ENCODE measurements around the gene OTOP3. TPM values are rescaled to one million over a fixed set of nuclear protein-coding genes. Genes with fewer than 3 reads are reported as not detected.

The OTOP3 gene
- polyA plus RNA-seq, 1 donor from 2014 or later = not detected

DNA sequence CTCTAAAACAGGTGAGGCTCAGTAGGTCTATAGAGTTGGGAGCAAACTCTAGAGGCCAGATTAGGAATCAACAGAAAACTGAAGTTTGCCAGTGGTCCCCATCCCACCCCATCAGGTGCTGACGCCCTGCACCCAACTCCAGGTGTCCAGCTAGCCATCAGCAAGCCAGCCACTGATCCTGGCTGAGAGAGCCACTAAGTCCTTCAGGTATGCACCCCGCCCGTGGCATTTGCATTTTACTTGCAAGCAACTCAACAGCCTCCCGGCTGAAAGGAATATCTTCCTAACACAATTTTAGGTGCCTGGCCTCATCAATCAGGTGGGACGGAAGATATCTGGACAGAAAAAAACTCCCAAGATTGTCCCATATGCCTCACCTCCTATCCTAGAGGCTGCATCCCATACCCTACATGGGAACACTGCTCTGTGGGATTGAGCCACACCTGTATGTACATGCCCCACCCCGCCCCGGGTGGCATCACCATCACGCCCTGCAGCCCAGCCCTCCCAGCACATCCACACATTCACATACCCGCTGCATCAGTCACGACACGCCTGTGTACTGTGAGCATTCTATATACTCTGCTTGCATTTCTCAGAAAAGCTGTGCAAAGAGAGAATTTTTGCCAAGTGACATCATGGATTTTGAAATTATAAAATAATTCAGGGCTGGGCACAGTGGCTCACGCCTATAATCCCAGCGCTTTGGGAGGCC is 8.3 kb downstream of the OTOP3 start:
- Mint-ChIP-seq H3K27ac (no peak overlapping the region), H3K4me1 (peaks cover 0 to 1% (median 0%) of the 10 kb centered on the region in 3 donors), H3K9me3 (no peaks in the 10 kb centered on the region), H3K27me3 (peaks cover 13% of the 10 kb centered on the region), H3K36me3 (peaks cover 1% of the 10 kb centered on the region), H3K4me3 (no peak overlapping the region)

DNA sequence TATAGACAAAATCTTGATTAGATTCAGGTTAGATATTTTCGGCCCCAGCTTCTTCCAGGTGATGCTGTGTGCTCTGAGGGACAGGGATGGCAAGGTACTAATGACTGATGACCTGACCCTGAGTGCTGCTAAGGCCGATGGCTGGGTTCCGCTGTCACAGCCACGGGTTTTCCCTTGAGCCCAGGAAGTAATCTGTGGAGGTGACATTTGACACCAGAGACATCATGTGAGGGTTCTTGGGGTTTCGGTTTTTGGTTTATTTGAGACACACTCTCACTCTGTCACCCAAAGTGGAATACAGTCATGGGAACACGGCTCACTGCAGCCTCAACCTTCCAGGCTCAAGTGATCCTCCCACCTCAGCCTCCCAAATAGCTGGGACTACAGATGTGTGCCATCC is 9.8 kb downstream of the OTOP3 start:
- Mint-ChIP-seq H3K36me3 (peaks cover 1% of the 10 kb centered on the region), H3K9me3 (no peaks in the 10 kb centered on the region), H3K4me3 (no peak overlapping the region), H3K4me1 (peaks cover 0 to 1% (median 0%) of the 10 kb centered on the region in 3 donors), H3K27ac (no peak overlapping the region), H3K27me3 (peaks cover 10% of the 10 kb centered on the region)

DNA sequence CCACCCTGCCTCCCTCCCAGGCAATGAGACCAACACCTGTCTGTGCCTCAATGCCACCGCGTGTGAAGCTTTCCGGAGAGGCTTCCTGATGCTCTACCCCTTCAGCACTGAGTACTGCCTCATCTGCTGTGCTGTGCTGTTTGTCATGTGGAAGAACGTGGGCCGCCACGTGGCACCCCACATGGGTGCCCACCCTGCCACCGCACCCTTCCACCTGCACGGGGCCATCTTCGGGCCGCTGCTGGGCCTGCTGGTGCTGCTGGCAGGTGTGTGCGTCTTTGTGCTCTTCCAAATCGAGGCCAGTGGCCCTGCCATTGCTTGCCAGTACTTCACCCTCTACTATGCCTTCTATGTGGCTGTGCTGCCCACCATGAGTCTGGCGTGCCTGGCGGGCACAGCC is 10.9 kb downstream of the OTOP3 start:
- Mint-ChIP-seq H3K4me3 (no peak overlapping the region), H3K36me3 (peaks cover 1% of the 10 kb centered on the region), H3K9me3 (no peaks in the 10 kb centered on the region), H3K4me1 (peaks cover 0 to 1% (median 0%) of the 10 kb centered on the region in 3 donors), H3K27me3 (peaks cover 4% of the 10 kb centered on the region), H3K27ac (no peak overlapping the region)

DNA sequence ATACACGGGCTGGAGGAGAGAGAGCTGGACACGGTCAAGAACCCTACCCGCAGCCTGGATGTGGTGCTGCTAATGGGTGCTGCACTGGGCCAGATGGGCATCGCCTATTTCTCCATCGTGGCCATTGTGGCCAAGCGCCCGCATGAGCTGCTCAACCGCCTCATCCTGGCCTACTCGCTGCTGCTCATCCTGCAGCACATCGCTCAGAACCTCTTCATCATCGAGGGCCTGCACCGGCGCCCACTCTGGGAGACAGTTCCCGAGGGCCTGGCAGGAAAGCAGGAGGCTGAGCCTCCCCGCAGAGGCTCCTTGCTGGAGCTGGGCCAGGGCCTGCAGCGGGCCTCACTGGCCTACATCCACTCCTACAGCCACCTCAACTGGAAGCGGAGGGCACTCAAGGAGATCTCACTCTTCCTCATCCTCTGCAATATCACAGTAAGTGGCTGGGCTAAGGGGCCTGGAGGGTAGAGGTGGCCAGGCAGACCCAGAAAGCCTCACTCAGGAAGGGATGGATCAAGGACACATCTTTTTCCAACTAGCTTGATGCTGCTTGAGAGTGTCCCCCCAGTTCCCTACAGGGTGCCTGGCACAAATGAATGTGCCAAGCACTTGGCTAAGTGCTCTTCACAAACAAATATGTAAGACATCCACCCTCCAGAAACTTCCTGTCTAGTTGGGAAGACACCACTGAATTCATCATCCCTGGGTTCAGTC is 11.5 kb downstream of the OTOP3 start:
- no peaks in the 10 kb centered on the region for H3K36me3 Mint-ChIP-seq
- peaks cover 0 to 1% (median 0%) of the 10 kb centered on the region in 3 donors for H3K4me1 Mint-ChIP-seq
- H3K4me3 Mint-ChIP-seq = no peak overlapping the region
- no peaks in the 10 kb centered on the region for H3K9me3 Mint-ChIP-seq
- H3K27ac Mint-ChIP-seq = no peak overlapping the region
- peaks cover 3% of the 10 kb centered on the region for H3K27me3 Mint-ChIP-seq

DNA sequence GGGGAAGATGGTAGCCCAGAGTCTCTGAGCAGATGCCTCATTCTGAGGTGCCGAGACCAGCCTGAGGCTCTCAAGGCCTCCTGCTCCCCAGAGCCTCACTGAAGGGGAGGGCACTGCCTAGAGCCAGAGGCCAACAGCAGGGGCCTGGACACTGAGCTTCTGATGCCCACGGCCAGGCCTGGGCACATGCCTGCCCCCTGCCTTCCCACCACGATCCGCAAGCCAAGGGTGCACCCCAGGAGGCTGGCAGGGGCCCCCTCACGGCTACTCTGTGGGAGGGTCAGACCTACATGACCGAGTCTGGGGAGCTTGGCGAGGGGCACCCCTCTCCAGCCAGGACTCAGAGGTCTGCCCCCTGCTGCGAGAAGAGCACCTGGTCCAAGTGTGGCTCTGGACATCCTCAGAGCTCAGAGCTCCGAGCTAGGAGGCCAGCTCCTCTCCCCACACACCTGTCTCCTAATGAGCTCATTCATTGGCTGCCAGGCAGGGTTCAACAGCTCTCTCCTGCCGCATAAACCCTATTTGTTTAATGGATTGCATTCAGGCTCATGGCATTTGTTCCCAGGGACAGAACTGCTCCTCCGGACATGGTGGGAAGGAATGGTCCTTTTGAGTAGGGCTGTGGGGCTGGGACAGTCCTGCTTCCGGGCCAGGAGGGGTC is 13.9 kb downstream of the OTOP3 start:
- no peak overlapping the region for H3K4me3 Mint-ChIP-seq
- no peaks in the 10 kb centered on the region for H3K36me3 Mint-ChIP-seq
- peaks cover 3% of the 10 kb centered on the region for H3K27me3 Mint-ChIP-seq
- no peaks in the 10 kb centered on the region for H3K4me1 Mint-ChIP-seq
- no peaks in the 10 kb centered on the region for H3K9me3 Mint-ChIP-seq
- H3K27ac Mint-ChIP-seq = no peak overlapping the region

DNA sequence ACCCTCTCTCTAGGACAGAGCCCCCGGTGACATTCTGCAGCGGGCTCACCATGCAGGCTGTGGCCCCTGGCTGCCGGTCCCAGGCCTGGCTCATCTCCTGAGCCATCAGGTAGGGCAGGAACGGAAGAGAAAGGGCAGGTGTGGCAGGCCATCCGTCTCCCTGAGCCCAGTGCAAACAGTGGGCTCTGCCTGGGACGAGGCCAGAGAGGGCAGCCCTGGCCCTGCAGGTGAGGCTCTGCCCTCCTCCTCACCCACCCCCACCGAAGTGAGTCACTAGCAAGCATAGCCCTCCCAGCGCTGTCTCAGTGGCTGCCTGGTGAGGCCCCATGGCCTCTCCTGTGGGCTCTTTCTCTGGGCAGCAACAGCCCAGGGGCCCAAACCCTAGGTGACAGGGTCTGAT is 14.5 kb downstream of the OTOP3 start:
- no peaks in the 10 kb centered on the region for H3K36me3 Mint-ChIP-seq
- H3K27ac Mint-ChIP-seq = no peak overlapping the region
- H3K9me3 Mint-ChIP-seq = no peaks in the 10 kb centered on the region
- H3K27me3 Mint-ChIP-seq = peaks cover 3% of the 10 kb centered on the region
- H3K4me3 Mint-ChIP-seq = no peak overlapping the region
- no peaks in the 10 kb centered on the region for H3K4me1 Mint-ChIP-seq

DNA sequence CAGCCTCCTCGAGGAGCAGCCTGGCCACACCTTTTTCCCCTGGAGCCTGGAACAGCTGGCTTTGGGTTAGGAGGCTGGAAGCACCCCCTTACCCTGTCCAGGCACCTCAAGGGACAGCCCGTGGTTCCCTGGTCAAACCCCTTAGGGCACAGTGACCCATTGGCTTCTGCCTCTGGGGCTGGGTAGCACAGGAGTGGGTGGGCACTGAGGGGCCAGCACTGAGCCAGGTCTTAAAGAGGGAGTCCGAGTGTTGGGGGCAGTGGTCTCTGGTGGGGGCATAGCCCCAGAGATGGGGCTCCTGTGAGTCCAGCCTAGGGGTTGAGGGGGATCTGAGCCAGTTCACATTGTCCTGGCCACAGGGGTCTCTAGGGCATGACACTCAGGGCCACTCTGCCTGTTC is 15.4 kb downstream of the OTOP3 start:
- no peaks in the 10 kb centered on the region for H3K36me3 Mint-ChIP-seq
- H3K27ac Mint-ChIP-seq = no peak overlapping the region
- H3K9me3 Mint-ChIP-seq = no peaks in the 10 kb centered on the region
- H3K4me1 Mint-ChIP-seq = no peaks in the 10 kb centered on the region
- H3K4me3 Mint-ChIP-seq = no peak overlapping the region
- H3K27me3 Mint-ChIP-seq = peaks cover 4% of the 10 kb centered on the region

DNA sequence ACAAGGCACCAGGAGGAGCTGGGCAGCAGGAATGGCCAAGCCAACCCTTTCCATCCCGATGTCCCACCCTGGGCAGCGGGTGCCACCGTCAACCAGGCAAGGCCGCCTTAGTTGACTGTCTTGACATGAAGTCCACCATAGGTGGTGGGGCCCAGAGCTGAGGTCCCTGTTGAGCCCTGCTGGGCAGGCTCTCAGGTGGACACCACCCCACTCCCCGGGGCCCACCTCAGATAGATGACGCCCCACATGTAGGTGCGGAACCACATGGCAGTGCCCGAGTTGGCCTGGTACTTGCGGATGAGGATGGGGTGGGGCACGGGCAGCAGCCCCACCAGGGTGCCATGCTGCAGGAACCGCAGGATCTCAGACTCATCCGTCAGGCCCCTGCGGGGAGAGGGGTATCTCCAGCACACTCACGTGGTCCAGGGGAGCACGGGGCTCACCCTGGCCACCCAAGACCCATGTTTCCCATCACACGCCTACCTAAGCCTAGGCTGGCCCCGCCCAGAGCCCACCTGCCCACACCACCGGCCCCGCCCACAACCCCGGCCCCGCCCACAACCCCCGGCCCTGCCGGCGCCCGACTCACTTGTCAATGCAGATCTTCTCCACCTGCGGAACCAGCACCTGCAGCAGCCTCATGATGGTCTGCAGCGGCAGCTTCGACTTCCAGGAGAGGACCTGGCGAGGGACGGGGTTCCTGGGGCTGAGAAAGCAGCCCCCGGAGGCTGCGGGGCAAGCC is 16.2 kb downstream of the OTOP3 start:
- H3K9me3 Mint-ChIP-seq = no peaks in the 10 kb centered on the region
- H3K36me3 Mint-ChIP-seq = no peaks in the 10 kb centered on the region
- H3K27me3 Mint-ChIP-seq = peaks cover 4% of the 10 kb centered on the region
- H3K4me1 Mint-ChIP-seq = no peaks in the 10 kb centered on the region
- no peak overlapping the region for H3K27ac Mint-ChIP-seq
- H3K4me3 Mint-ChIP-seq = no peak overlapping the region

DNA sequence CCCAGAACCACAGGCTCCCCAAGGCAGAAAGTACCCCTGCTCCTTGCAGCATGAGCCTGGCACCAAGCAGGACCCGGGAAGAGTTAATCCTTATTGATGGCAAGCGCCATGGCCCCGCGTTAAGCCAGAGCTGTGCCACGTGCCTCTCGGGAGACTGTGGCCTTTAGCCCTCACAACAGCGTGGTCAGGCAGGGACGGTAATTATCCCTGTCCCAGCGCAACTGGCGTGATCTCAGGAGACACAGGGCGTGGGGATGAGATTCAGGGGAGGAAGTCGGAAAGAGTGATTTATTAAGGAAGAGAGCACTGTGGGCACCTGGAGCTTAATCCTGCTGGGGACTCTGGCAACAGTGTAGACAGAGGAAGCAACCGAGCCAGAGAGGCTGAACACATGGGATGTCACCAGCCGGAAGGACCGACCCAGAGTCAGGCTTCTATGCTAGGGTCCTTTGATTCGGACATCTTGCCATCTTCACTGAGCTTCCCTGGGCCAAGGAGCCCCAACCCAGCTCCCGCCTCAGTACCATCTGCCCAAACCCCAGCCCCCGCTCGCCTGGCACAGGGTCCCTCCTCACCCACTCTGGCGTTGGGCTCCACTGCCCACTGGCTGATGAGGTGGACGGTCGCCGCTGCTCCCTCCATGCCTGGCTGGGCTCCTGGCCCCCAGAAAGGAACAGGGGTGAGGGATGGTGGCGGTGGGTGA is 16.9 kb downstream of the OTOP3 start:
- H3K36me3 Mint-ChIP-seq = no peaks in the 10 kb centered on the region
- H3K4me3 Mint-ChIP-seq = no peak overlapping the region
- H3K4me1 Mint-ChIP-seq = no peaks in the 10 kb centered on the region
- H3K27me3 Mint-ChIP-seq = peaks cover 4% of the 10 kb centered on the region
- no peaks in the 10 kb centered on the region for H3K9me3 Mint-ChIP-seq
- H3K27ac Mint-ChIP-seq = no peak overlapping the region

DNA sequence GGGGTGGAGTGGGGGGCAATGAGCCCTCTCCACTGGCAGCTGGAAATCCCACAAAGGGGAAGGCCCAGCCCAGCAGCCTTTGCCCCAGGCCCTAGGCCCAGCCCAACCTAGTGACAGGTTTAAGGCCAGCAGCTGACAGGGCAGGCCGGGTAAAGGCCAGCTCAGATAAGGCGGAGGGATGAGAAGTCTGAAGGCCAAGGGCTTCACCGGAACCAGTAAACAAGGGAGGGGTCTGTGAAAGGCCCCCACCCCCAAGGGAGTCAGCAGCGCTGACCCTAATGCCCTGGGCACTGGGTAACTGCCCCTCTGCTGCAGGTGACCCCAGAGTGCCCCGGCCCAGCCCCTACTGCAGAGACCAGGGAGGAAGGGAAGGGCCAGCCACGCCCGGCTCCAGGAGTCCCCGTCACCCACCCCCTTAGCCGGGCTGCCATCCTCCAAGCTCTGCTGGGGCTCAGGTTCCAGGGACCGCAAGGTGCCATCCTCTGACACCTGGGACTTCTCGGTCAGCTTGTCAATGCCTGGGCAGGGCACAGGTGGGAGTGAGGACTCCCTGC is 17.5 kb downstream of the OTOP3 start:
- Mint-ChIP-seq H3K4me3 (no peak overlapping the region), H3K9me3 (no peaks in the 10 kb centered on the region), H3K27me3 (peaks cover 6% of the 10 kb centered on the region), H3K27ac (no peak overlapping the region), H3K36me3 (no peaks in the 10 kb centered on the region), H3K4me1 (peaks cover 0 to 2% (median 0%) of the 10 kb centered on the region in 3 donors)

DNA sequence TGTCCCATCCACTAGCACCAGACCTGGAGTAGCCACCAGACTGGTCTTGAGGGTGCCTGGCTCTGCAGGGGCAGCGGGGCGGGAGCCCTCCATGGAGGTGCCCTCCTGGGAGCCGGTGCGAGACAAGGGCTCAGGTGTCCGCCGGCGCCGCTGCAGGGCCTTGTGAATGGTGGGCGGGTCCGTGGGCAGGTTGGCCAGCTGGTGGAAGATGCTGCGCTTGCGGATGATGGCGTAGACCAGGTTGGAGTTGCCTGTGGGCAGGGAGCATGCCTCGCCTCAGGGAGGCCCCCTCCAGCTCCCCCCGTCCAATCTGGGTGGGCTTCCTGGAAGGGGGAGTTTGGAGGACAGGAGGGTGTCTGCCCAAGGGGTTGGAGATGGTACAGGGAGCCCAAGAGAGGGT is 18.4 kb downstream of the OTOP3 start:
- Mint-ChIP-seq H3K4me3 (no peak overlapping the region), H3K4me1 (peaks cover 0 to 2% (median 0%) of the 10 kb centered on the region in 3 donors), H3K27ac (no peak overlapping the region), H3K36me3 (no peaks in the 10 kb centered on the region), H3K27me3 (peaks cover 6% of the 10 kb centered on the region), H3K9me3 (no peaks in the 10 kb centered on the region)

DNA sequence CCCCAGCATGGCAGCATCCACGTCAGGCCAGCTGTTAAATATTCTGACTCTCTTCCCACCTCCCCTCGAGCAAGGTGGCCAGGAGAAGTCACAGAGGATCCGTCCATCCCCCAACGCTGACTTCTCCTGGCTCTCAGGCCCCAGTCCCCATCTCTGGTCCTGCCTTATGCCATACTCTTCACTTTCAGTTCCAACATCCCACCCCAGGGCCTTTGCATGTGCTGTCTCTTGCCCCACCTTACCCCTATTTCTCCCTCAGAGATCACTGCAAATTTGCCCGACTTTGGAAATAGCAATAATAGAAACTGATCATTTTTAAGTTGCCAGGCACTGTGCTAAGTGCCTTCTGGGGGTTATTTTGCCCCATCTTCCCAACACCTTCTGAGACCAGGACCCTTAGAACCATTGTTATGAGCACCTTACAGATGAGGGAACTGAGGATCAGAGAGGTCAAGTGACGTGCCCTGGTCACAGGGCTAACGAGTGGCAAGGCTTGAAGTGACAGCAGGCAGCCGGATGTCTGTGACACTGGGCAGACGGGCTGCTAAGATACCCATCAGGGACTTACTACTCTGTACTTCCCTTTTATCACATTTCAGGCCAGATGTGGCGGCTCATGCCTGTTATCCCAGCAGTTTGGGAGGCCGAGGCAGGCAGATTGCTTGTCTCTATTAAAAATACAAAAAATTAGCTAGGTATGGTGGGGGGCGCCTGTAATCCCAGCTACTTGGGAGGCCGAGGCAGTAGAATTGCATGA is 19.1 kb downstream of the OTOP3 start:
- Mint-ChIP-seq H3K4me3 (no peak overlapping the region), H3K4me1 (peaks cover 0 to 2% (median 0%) of the 10 kb centered on the region in 3 donors), H3K36me3 (no peaks in the 10 kb centered on the region), H3K27me3 (peaks cover 6% of the 10 kb centered on the region), H3K27ac (no peak overlapping the region), H3K9me3 (no peaks in the 10 kb centered on the region)

DNA sequence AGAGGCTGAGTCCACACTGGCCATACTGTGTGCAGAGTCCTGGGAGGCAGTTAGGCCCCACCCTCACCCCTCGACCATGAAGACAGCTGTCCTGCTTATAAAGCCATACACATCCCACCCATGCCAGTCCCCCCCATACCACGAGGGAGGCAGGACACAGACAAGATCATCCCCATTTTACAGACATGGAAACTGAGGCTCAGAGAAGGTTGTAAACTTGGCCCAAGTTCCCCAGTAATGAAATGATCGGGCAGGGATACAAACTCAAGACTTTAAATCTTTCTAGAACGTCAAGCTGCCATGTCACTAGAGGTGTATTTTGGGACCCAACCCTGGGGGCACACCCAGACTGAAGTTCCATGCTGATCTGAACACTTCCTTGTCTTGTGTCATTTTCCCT is 20.4 kb downstream of the OTOP3 start:
- Mint-ChIP-seq H3K4me1 (peaks cover 0 to 5% (median 3%) of the 10 kb centered on the region in 3 donors), H3K36me3 (no peaks in the 10 kb centered on the region), H3K9me3 (no peaks in the 10 kb centered on the region), H3K4me3 (no peak overlapping the region), H3K27me3 (peaks cover 6% of the 10 kb centered on the region), H3K27ac (no peak overlapping the region)
